Measurements from ENCODE around the gene ARHGEF19.

Gene ARHGEF19

GRCh38 chr1:16150508-16150907 is 61.9 kb downstream of the ARHGEF19 start:
- DNase-seq (ENCODE audit: low read depth, low spot score) = no peak

- no peak for DNase-seq (ENCODE audit: low read depth, low spot score)
Measured at GRCh38 chr1:16149702-16150488, 62.6 kb downstream of the ARHGEF19 start.

- DNase-seq (ENCODE audit: low read depth, low spot score) = no peak
Measured at GRCh38 chr1:16149146-16149545, 63.3 kb downstream of the ARHGEF19 start.

DNA sequence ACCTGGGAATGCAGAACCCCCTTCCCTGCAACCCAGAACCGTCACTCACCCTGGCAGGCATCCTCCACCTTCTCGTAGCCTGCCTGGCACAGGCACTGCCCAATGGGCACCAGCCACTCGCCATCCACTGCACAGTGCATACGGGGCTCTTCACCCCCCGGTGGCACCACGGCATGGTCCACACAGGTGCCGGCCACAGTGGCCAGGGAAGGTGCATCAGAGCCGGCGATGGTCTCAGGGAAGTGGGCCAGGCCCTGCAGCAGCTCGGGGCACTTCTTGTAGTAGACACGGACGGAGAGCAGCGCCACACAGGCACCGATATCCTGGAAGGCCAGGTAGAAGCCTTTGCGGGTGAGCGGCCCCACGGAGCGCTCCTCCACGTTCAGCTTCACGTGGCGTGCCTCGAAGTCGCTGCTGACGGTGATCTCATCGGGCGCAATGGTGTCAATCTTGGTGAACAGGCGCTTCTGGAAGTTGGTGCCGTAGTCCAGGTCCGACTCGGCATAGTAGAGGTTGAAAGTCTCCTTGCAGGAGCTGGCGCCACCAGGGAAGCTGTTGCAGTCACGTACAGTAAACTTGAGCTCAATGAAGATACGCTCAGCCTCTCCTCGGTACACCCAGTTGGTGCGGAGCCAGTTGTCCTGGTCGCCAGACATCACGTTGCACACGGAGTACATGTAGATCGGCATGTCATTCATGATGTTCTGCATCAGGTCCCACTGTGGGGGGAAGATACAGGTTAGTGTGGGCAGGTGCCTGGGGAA is 63.9 kb downstream of the ARHGEF19 start:
- DNase-seq (ENCODE audit: low read depth, low spot score) = no peak
